Omental fat pad (tissue), 4 donors: ENCODE data around the gene ABCA10. TPM values are rescaled to one million over a fixed set of nuclear protein-coding genes. Genes with fewer than 3 reads are reported as not detected.
A peak's percentile ranks its signal among the peaks of the same experiment; 100 is the strongest.

Experiments
- ATAC-seq: fragments of 150-250 bp; one replicate; pipeline ENCODE4 v1.9.1; 2016; ENCODE audit warnings: mild to moderate bottlenecking, moderate library complexity; ENCODE audit not compliant: low FRiP score
- DNase-seq: peaks from one replicate; pipeline ENCODE4 v3.0.0-alpha.2; 2019; ENCODE audit warnings: low spot score
- total RNA-seq, 4 donors: library from RNA; depleted of rRNA; stranded (reverse); fragments of >200 nt; gene quantifications; one replicate each; pipeline ENCODE4 v1.1.0, GENCODE V29; 2016
- TF ChIP-seq, protein P1 (sequence below), 3 donors: fragments of 450-650 bp; IDR thresholded peaks; one replicate each; pipeline ENCODE4 v1.5.1; 2016 to 2017; ENCODE audit warnings: antibody characterized with exemption in 3 of 3, mild to moderate bottlenecking in 3 of 3, moderate library complexity in 2 of 3

ABCA10 gene
- total RNA-seq, 4 donors from 2014 or later, result 2.5 to 86.1 (median 22.0) TPM

DNA sequence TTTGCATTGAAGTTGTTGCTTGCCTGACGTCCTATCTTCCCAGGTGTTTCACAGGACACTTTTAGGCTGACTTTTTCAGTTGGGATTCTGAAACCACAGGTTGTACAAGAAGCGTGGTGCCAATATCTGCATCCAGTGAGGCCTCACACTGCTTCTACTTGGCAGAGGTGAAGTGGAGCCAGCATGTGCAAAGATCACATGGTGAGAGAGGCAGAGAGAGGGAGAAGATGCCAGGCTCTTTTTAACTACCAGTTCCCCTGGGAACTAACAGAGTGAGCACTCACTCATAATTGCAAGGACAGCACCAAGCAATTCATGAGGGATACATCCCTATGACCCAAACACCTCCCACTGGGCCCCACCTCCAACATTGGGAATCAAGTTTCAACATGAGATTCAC lies 81.2 kb downstream of the ABCA10 start:
- ATAC-seq, result no peak
- DNase-seq, result no peak
- TF ChIP-seq, protein P1, sequence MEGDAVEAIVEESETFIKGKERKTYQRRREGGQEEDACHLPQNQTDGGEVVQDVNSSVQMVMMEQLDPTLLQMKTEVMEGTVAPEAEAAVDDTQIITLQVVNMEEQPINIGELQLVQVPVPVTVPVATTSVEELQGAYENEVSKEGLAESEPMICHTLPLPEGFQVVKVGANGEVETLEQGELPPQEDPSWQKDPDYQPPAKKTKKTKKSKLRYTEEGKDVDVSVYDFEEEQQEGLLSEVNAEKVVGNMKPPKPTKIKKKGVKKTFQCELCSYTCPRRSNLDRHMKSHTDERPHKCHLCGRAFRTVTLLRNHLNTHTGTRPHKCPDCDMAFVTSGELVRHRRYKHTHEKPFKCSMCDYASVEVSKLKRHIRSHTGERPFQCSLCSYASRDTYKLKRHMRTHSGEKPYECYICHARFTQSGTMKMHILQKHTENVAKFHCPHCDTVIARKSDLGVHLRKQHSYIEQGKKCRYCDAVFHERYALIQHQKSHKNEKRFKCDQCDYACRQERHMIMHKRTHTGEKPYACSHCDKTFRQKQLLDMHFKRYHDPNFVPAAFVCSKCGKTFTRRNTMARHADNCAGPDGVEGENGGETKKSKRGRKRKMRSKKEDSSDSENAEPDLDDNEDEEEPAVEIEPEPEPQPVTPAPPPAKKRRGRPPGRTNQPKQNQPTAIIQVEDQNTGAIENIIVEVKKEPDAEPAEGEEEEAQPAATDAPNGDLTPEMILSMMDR (IDR thresholded peaks at IDR 0.05), result no peak

DNA sequence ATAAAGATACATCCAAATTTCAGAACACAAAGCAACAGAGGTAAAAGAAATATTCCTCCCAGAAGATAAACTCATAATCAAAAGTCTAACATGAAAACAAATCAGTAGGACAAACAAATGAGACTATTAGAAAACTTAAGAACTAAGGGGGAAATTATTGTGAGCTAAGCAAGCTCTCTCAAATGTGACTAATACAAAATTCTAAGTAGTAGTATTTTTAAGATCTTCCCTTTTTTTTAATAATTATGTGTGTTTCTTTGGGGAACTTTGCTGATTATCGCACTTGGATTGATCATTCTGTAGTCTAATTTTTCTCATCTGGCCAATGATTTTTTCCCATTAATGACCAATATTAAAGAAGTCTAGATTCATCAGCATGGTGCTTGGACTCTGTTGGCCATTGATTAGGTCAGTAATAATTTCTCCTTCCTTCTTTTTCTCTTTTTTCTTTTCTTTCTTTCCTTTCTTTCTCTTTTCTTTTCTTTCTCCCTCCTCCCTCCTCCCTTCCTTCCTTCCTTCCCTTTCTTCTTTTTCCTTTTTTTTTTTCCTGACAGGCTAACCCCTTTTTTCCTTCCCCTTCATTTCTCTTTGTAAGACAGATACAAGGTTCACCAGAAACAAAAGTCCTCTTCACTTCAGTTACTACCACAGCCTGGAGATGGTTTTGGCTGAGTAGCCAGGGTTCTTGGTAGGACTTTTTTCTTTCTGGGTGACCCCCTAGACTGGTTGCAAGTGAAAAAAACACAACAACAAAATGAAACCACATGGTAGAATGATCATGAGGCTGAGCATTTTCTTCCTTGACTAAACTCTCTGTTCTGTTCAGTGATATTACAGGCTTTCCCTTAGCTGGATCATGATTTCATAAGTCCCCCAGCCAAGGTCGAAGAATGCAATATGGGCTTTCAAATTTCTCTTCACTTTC lies 84.0 kb downstream of the ABCA10 start:
- no peak for ATAC-seq
- DNase-seq, result no peak
- TF ChIP-seq, protein P1 (IDR thresholded peaks at IDR 0.05), result no peak

DNA sequence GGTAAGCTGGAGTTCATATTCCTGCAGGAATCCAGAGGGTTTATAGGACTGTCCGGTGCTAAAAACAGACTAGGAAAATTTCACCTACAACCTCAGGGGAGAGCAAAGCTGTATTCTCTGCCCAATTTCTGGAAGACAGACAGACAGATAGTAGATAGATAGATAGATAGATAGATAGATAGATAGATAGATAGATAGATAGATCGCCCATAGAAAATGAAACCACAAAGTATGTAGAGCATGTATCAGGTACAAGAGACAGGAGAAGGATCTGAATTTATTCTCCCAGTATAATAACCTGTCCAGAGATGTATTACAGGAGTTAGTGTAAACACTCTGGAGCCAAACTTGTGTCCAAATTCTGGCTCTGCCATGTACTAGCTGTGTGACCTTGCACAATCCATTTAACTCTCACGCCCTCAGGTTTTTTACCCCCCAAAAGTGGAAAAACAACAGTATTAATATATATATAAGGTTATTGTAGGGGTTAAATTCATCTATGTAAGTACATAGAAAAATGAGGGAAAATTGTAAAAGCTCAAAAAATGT lies 84.9 kb downstream of the ABCA10 start:
- ATAC-seq (no peak), DNase-seq (no peak)
- TF ChIP-seq, protein P1 (IDR thresholded peaks at IDR 0.05), result no peak

DNA sequence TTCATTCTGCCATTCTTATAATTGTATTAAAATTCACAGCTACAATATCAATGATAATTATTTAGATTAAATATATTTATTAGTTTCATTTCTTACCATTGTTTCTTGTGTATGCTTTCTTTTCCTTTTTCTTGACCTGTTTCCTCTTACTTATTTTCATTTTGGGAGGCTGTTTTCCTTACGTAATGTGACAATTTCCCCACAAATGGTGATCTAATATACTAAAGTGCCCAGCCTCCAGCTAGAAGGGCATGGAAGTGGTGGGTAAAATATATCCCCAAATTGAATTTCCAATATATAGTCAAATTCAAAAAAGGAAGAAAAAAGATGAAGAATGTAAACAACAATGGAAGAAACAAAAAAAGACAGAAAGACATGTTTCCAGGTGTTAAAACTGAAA lies 85.5 kb downstream of the ABCA10 start:
- no peak for DNase-seq
- no peak for ATAC-seq
- TF ChIP-seq, protein P1 (IDR thresholded peaks at IDR 0.05), result no peak

DNA sequence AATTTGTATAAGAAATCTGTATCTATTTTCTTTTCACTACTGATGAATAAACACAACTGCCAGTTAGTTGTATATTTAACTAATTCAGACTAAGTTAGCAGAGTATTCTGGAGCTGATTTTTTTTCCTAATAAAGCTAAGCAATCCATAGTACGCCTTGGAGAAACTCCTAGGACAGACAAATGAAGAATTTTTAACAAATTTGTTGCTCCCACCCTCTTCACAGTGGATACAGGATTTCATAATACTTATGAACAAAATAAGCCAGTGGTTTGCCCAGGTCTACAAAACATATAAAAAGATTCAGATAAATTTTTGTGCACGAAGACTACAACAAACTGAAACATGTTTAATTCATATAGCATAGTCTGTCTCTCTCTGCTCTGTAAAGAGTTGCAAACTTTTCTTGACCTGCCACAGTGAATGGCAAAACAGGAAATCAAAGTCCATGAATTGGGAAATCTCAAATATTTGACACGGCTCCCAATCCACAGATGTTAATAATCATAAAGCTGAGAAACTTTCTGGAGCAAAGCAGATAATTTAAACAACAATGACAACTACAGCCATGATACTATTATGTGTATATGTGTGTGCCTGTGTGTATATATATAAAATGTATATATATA lies 86.3 kb downstream of the ABCA10 start:
- DNase-seq, result no peak
- peak; percentile 37 for ATAC-seq
- TF ChIP-seq, protein P1 (IDR thresholded peaks at IDR 0.05), result no peak

DNA sequence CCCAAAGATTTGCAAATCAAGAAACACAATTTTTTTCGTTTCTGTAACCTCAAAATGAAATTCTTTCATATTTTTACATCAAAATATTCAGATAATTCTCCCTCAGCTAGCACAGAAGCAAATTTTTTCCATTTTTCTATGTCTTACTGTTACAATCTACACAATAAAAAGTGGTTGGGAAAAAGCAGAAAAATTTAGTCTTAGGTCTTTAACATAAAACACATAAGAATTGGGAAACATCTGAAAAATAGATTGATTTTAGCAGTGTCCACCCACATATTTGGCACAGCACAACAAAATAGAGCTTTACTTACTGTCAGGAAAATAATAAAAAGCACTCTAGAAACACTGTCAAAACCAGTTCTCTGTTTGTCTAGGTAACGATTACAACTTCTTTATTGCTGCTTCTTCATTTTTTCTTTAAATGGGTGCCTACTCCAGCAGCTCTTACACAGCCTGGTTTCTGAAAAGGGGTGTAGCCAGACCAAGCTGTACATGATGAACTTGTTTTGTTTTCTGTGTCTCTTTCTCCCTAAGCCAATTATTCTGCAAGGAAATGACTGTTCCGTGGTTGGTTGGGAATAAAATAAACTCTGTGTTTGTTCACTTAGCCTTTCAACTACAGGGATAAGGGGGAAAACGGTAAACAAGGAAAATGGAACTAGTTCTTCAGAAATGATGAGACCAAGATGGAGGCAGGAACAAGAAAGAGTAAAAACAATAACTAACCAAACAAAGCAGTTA lies 87.0 kb downstream of the ABCA10 start, which contains the start of gene ABCA6:
Gene ABCA6 (minus strand): TSS at position 465 of the 744 bp plus-strand sequence. CDS start 1,192 bp downstream, outside the sequence.
- TF ChIP-seq, protein P1 (IDR thresholded peaks at IDR 0.05), result no peak
- peak; percentile 54 for ATAC-seq

More for the DNA sequence above, 87.0 kb downstream of the ABCA10 start, which contains the start of gene ABCA6:
- DNase-seq, result no peak
